ENCODE measurements around the gene NFKBIA.

DNA sequence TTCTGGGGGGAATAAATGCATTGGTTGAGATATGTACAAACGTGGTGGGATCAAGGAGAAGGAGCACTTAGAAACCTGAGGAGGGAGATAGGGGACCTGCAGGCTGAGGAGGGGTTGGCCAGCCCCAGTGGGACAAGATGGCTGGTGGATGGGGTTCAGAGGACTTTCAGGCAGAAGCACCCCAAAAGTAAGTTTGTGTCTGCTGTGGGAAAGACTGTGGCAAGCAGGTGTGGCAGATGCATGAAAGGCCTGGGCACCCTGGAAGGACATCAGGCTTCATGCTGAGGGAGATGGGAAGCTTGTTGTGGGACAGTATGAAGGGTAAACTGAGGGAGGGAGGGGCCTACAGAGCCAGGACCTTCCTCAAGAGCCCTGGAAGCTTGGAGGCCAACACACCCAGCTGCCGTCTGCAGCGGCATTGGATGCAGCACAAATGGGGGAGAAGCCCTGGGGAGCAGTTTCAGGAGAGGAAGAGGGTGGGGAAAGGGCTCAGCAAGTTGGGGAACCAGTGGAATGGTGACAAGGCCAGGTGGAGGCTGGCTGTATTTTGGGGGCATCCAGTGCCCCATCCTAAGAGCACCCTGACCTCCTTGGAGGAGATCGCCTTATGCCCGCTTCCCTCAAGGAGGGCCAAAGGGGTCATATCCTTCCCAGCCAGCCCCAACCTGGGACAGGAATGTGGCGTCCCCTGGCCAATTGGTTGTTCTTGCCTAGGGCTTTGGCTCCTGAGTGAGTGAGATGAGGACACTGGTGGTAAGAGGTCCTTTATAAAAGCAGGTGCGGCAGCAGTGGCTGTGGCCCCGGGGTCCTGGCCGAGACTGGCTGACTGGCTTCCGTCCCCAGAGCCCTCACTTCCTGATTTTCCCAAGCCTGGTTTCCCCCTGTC lies 20.7 kb downstream of the NFKBIA start:
- TF ChIP-seq, protein P1, sequence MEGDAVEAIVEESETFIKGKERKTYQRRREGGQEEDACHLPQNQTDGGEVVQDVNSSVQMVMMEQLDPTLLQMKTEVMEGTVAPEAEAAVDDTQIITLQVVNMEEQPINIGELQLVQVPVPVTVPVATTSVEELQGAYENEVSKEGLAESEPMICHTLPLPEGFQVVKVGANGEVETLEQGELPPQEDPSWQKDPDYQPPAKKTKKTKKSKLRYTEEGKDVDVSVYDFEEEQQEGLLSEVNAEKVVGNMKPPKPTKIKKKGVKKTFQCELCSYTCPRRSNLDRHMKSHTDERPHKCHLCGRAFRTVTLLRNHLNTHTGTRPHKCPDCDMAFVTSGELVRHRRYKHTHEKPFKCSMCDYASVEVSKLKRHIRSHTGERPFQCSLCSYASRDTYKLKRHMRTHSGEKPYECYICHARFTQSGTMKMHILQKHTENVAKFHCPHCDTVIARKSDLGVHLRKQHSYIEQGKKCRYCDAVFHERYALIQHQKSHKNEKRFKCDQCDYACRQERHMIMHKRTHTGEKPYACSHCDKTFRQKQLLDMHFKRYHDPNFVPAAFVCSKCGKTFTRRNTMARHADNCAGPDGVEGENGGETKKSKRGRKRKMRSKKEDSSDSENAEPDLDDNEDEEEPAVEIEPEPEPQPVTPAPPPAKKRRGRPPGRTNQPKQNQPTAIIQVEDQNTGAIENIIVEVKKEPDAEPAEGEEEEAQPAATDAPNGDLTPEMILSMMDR (IDR thresholded peaks at IDR 0.05): no peak
- TF ChIP-seq POLR2AphosphoS5 (IDR thresholded peaks at IDR 0.05): no peak
- TF ChIP-seq POLR2A (IDR thresholded peaks at IDR 0.05): peak in 1 of 4 donors; percentile 21
